GM03348 (cell line): ENCODE data around the gene GPR31.

Source experiments
- DNase-seq: peaks from one replicate; pipeline ENCODE4 v3.0.0; 2012; ENCODE audit warnings: low spot score

The GPR31 gene

GRCh38 chr6:167139761-167140160 is 18.0 kb downstream of the GPR31 start:
- no peak for DNase-seq

GRCh38 chr6:167137881-167138280 is 19.9 kb downstream of the GPR31 start:
- DNase-seq = no peak

- no peak for DNase-seq
Measured at GRCh38 chr6:167137081-167137480, 20.7 kb downstream of the GPR31 start.

GRCh38 chr6:167136376-167136775 is 21.4 kb downstream of the GPR31 start:
- DNase-seq = no peak

- no peak for DNase-seq
Measured at GRCh38 chr6:167134448-167135328, 23.1 kb downstream of the GPR31 start.

- DNase-seq = no peak
Measured at GRCh38 chr6:167130712-167131684, 26.8 kb downstream of the GPR31 start.

GRCh38 chr6:167130008-167130677 is 27.6 kb downstream of the GPR31 start:
- DNase-seq = no peak

GRCh38 chr6:167129562-167129961 is 28.2 kb downstream of the GPR31 start:
- no peak for DNase-seq

- DNase-seq = no peak
Measured at GRCh38 chr6:167129159-167129558, 28.6 kb downstream of the GPR31 start.

- no peak for DNase-seq
Measured at GRCh38 chr6:167127785-167128531, 29.8 kb downstream of the GPR31 start.

- no peak for DNase-seq
Measured at GRCh38 chr6:167125855-167126349, 31.9 kb downstream of the GPR31 start.

- no peak for DNase-seq
Measured at GRCh38 chr6:167125410-167125809, 32.4 kb downstream of the GPR31 start.

- DNase-seq = no peak
Measured at GRCh38 chr6:167124753-167125152, 33.0 kb downstream of the GPR31 start.

- DNase-seq = no peak
Measured at GRCh38 chr6:167122827-167123657, 34.7 kb downstream of the GPR31 start, which contains the start of gene CCR6. TSS of gene CCR6 (plus strand) at chr6:167123096. CDS start at chr6:167136135, 13,039 bp downstream.

- DNase-seq = no peak
Measured at GRCh38 chr6:167122041-167122826, 35.5 kb downstream of the GPR31 start.

GRCh38 chr6:167121335-167121841 is 36.4 kb downstream of the GPR31 start:
- no peak for DNase-seq

GRCh38 chr6:167120583-167120903 is 37.2 kb downstream of the GPR31 start:
- DNase-seq = no peak

- DNase-seq = no peak
Measured at GRCh38 chr6:167119670-167120582, 37.9 kb downstream of the GPR31 start.
